ENCODE results near the gene ADCY4. TPM values are rescaled to one million over a fixed set of nuclear protein-coding genes. Genes with fewer than 3 reads are reported as not detected.

Gene ADCY4
- total RNA-seq, 1 donor from 2014 or later: 3.3 TPM

DNA sequence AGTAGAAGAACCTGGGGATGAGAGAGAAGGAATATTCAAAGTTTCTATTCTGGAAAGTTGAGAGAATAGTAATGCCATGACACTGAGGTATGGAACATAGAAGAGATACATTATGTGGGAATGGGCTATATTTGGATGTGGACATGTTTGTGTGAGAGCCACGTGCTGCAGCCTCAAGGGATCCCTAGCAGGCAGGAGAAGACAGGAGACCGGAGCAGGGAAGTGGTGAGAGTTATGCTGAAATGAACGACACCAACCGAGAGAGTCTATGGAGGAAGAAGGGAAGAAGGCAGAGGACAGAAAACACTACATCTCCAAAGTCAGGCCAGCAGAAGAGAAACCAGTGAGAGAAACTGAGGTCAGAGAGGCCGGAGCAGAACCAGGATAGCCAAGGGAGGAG is 14.9 kb upstream of the ADCY4 start:
- H3K4me1 Mint-ChIP-seq (ENCODE audit: low read depth): peaks cover 2% of the 10 kb centered on the region
- peaks cover 41% of the 10 kb centered on the region for H3K27me3 Mint-ChIP-seq (ENCODE audit: low read depth)
- DNase-seq (ENCODE audit: low spot score): no peak
- TF ChIP-seq, protein P1, sequence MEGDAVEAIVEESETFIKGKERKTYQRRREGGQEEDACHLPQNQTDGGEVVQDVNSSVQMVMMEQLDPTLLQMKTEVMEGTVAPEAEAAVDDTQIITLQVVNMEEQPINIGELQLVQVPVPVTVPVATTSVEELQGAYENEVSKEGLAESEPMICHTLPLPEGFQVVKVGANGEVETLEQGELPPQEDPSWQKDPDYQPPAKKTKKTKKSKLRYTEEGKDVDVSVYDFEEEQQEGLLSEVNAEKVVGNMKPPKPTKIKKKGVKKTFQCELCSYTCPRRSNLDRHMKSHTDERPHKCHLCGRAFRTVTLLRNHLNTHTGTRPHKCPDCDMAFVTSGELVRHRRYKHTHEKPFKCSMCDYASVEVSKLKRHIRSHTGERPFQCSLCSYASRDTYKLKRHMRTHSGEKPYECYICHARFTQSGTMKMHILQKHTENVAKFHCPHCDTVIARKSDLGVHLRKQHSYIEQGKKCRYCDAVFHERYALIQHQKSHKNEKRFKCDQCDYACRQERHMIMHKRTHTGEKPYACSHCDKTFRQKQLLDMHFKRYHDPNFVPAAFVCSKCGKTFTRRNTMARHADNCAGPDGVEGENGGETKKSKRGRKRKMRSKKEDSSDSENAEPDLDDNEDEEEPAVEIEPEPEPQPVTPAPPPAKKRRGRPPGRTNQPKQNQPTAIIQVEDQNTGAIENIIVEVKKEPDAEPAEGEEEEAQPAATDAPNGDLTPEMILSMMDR (IDR thresholded peaks at IDR 0.05): no peak
- H3K4me3 Mint-ChIP-seq (ENCODE audit: unreplicated experiment): no peak overlapping the region
- no peaks in the 10 kb centered on the region for H3K9me3 Mint-ChIP-seq (ENCODE audit: low read depth)
- H3K27ac Mint-ChIP-seq (ENCODE audit: unreplicated experiment): no peak overlapping the region
- H3K36me3 Mint-ChIP-seq (ENCODE audit: low read depth): peaks cover 1% of the 10 kb centered on the region

DNA sequence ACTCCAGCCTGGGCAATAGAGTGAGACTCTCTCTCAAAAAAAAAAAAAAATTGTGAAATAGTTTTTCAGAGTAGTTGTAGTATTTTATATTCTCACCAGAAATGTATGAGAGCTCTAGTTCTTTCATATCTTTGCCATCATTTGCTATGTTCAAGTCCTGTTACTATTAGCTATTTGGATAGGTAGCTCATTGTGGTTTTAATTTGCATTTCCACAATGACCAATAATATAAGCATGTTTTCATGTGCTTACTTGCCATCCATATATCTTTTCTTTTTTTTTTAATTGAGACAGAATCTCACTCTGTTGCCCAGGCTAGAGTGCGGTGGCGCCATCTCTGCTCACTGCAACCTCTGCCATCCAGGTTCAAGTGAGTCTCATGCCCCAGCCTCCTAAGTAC is 13.3 kb upstream of the ADCY4 start:
- no peak overlapping the region for H3K4me3 Mint-ChIP-seq (ENCODE audit: unreplicated experiment)
- TF ChIP-seq, protein P1 (IDR thresholded peaks at IDR 0.05): no peak
- peaks cover 1% of the 10 kb centered on the region for H3K36me3 Mint-ChIP-seq (ENCODE audit: low read depth)
- H3K4me1 Mint-ChIP-seq (ENCODE audit: low read depth): no peaks in the 10 kb centered on the region
- H3K27me3 Mint-ChIP-seq (ENCODE audit: low read depth): peaks cover 44% of the 10 kb centered on the region
- no peak for DNase-seq (ENCODE audit: low spot score)
- H3K9me3 Mint-ChIP-seq (ENCODE audit: low read depth): no peaks in the 10 kb centered on the region
- H3K27ac Mint-ChIP-seq (ENCODE audit: unreplicated experiment): no peak overlapping the region

DNA sequence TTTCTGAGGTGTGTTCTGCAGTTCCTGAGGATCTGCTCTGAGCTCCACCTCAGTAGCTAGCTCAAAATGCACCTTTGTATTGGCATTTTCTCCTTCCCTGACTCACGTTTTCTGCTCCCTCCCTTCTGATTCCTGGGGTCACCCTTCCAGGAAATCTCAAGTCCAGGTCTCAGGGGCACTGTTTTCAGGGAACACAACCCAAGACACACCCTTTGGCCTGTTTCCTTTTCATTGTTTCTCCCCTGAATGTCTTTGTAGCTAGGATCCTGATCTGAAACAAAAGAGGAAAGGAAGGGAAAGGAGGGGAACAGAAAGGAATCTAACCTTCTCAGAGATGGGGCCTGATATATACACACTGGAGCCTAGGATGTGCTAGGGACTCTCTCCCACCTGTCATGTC is 12.3 kb upstream of the ADCY4 start:
- no peaks in the 10 kb centered on the region for H3K9me3 Mint-ChIP-seq (ENCODE audit: low read depth)
- peaks cover 1% of the 10 kb centered on the region for H3K36me3 Mint-ChIP-seq (ENCODE audit: low read depth)
- TF ChIP-seq, protein P1 (IDR thresholded peaks at IDR 0.05): no peak
- no peak for DNase-seq (ENCODE audit: low spot score)
- no peak overlapping the region for H3K4me3 Mint-ChIP-seq (ENCODE audit: unreplicated experiment)
- H3K27ac Mint-ChIP-seq (ENCODE audit: unreplicated experiment): no peak overlapping the region
- peaks cover 38% of the 10 kb centered on the region for H3K27me3 Mint-ChIP-seq (ENCODE audit: low read depth)
- H3K4me1 Mint-ChIP-seq (ENCODE audit: low read depth): no peaks in the 10 kb centered on the region

DNA sequence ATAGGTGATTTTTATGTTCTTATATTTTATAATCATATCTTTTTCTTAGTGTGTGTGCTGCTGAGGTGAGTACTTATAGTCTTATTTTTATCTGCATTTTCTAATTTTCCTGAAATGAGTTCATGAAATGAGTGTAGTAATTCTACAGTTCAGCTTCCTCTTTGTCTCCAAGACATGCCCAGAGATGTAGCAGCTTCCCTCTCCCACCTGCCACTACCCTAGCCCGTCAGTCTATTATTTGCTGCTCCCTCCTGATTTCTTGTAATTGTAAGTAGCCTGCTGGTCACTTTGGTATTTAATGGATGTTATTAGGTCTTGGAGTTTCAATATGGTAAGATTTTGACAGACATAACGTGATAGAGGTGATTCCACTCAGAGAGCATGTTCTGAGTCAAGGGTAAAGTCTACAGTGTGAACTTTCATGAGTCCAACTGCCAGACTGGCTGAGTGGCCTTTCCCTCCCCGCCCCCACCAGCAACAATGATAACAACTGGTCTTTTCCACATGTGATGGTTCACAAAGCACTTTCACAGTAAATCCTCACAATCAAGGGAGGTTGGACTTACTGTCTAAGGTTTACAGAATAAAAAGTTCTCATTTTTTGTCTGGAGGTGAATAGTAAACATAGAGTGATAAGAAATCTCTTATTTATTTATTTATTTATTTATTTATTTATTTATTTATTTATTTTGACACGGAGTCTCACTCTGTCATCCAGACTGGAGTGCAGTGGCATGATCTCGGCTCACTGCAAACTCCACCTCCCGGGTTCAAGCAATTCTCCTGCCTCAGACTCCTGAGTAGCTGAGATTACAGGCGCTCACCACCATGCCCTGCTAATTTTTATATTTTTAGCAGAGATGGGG is 9.2 kb upstream of the ADCY4 start:
- peaks cover 1% of the 10 kb centered on the region for H3K36me3 Mint-ChIP-seq (ENCODE audit: low read depth)
- no peaks in the 10 kb centered on the region for H3K9me3 Mint-ChIP-seq (ENCODE audit: low read depth)
- no peaks in the 10 kb centered on the region for H3K4me1 Mint-ChIP-seq (ENCODE audit: low read depth)
- H3K4me3 Mint-ChIP-seq (ENCODE audit: unreplicated experiment): no peak overlapping the region
- no peak for DNase-seq (ENCODE audit: low spot score)
- peaks cover 26% of the 10 kb centered on the region for H3K27me3 Mint-ChIP-seq (ENCODE audit: low read depth)
- TF ChIP-seq, protein P1 (IDR thresholded peaks at IDR 0.05): no peak
- no peak overlapping the region for H3K27ac Mint-ChIP-seq (ENCODE audit: unreplicated experiment)

DNA sequence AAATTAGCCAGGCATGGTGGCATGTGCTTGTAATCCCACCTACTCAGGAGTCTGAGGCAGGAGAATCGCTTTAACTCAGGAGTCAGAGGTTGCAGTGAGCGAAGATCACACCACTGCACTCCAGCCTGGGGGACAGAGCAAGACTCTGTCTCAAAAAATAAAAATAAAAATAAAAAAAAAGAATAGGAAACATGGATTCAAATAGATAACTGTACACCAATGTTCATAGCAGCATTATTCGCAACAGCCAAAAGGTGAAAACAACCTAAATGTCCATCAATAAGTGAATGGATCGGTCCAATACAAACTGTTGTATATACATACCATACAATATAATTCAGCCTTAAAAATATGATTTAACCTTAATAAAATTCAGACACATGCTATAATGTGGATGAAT is 8.0 kb upstream of the ADCY4 start:
- peaks cover 1% of the 10 kb centered on the region for H3K36me3 Mint-ChIP-seq (ENCODE audit: low read depth)
- no peaks in the 10 kb centered on the region for H3K4me1 Mint-ChIP-seq (ENCODE audit: low read depth)
- TF ChIP-seq, protein P1 (IDR thresholded peaks at IDR 0.05): no peak
- H3K27ac Mint-ChIP-seq (ENCODE audit: unreplicated experiment): no peak overlapping the region
- DNase-seq (ENCODE audit: low spot score): no peak
- peaks cover 28% of the 10 kb centered on the region for H3K27me3 Mint-ChIP-seq (ENCODE audit: low read depth)
- no peaks in the 10 kb centered on the region for H3K9me3 Mint-ChIP-seq (ENCODE audit: low read depth)
- no peak overlapping the region for H3K4me3 Mint-ChIP-seq (ENCODE audit: unreplicated experiment)

Data from chondrocyte (in vitro differentiated cells).